ENCODE data around the gene IDE.

The IDE gene

DNA sequence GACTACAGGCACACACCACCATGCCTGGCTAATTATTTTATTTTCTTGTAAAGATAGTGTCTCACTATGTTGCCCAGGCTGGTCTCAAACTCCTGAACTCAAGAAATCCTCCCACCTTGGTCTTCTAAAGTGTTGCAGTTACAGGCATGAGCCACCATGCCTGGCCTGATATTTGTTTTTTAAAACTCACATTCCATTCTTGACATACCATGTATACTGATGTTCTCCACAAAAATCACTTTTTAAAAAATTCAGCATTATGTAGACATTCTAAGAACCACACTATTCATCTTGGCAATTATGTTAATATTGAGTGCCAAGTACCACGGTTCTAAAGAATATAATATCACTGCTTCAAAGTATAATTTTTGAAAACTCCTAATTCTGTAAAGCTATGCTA, 43.5 kb downstream of the IDE start:
- Histone ChIP-seq H3K4me3 (ENCODE audit: low read length) (no peak overlapping the region), H3K4me2 (ENCODE audit: low read length) (no peak overlapping the region), H3K4me1 (ENCODE audit: low read length) (no peaks in the 10 kb centered on the region), H3K79me2 (ENCODE audit: low read length) (no peaks in the 10 kb centered on the region), H3K9ac (ENCODE audit: low read length) (no peak overlapping the region), H4K20me1 (ENCODE audit: insufficient read depth, low read length) (no peaks in the 10 kb centered on the region), H2AFZ (ENCODE audit: low read depth, low read length) (no peak overlapping the region), H3K9me3 (ENCODE audit: insufficient read depth, low read length) (no peaks in the 10 kb centered on the region), H3K27me3 (ENCODE audit: low read depth, low read length) (no peaks in the 10 kb centered on the region), H3K27ac (ENCODE audit: low read length) (no peak overlapping the region), H3K36me3 (replicated peaks; ENCODE audit: low read depth, low read length) (peaks cover 3% of the 10 kb centered on the region)
- TF ChIP-seq, protein P1, sequence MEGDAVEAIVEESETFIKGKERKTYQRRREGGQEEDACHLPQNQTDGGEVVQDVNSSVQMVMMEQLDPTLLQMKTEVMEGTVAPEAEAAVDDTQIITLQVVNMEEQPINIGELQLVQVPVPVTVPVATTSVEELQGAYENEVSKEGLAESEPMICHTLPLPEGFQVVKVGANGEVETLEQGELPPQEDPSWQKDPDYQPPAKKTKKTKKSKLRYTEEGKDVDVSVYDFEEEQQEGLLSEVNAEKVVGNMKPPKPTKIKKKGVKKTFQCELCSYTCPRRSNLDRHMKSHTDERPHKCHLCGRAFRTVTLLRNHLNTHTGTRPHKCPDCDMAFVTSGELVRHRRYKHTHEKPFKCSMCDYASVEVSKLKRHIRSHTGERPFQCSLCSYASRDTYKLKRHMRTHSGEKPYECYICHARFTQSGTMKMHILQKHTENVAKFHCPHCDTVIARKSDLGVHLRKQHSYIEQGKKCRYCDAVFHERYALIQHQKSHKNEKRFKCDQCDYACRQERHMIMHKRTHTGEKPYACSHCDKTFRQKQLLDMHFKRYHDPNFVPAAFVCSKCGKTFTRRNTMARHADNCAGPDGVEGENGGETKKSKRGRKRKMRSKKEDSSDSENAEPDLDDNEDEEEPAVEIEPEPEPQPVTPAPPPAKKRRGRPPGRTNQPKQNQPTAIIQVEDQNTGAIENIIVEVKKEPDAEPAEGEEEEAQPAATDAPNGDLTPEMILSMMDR (IDR thresholded peaks at IDR 0.05; ENCODE audit: low read depth, low read length): no peak
- no peak for TF ChIP-seq EZH2phosphoT487 (IDR thresholded peaks at IDR 0.05; ENCODE audit: low read depth)

DNA sequence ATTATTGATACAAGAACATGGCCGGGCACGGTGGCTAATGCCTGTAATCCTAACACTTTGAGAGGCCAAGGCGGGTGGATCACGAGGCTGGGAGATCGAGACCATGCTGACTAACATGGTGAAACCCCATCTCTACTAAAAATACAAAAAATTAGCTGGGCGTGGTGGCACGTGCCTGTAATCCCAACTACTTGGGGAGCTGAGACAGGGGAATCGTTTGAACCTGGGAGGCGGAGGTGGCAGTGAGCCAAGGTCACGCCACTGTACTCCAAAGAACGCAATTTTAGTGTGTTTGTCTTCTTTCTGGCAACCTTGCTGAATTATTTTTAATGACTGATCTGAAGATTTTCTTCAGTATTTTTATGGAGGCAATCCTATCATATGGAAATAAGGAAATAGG, 46.2 kb downstream of the IDE start:
- H3K27ac ChIP-seq (ENCODE audit: low read length): no peak overlapping the region
- no peaks in the 10 kb centered on the region for H3K79me2 ChIP-seq (ENCODE audit: low read length)
- no peak overlapping the region for H3K9ac ChIP-seq (ENCODE audit: low read length)
- H2AFZ ChIP-seq (ENCODE audit: low read depth, low read length): no peak overlapping the region
- no peak overlapping the region for H3K4me3 ChIP-seq (ENCODE audit: low read length)
- TF ChIP-seq, protein P1 (IDR thresholded peaks at IDR 0.05; ENCODE audit: low read depth, low read length): no peak
- TF ChIP-seq EZH2phosphoT487 (IDR thresholded peaks at IDR 0.05; ENCODE audit: low read depth): no peak
- H3K9me3 ChIP-seq (ENCODE audit: insufficient read depth, low read length): no peaks in the 10 kb centered on the region
- H3K4me1 ChIP-seq (ENCODE audit: low read length): no peaks in the 10 kb centered on the region
- H3K27me3 ChIP-seq (ENCODE audit: low read depth, low read length): no peaks in the 10 kb centered on the region
- no peaks in the 10 kb centered on the region for H3K36me3 ChIP-seq (replicated peaks; ENCODE audit: low read depth, low read length)
- no peaks in the 10 kb centered on the region for H4K20me1 ChIP-seq (ENCODE audit: insufficient read depth, low read length)
- H3K4me2 ChIP-seq (ENCODE audit: low read length): no peak overlapping the region

DNA sequence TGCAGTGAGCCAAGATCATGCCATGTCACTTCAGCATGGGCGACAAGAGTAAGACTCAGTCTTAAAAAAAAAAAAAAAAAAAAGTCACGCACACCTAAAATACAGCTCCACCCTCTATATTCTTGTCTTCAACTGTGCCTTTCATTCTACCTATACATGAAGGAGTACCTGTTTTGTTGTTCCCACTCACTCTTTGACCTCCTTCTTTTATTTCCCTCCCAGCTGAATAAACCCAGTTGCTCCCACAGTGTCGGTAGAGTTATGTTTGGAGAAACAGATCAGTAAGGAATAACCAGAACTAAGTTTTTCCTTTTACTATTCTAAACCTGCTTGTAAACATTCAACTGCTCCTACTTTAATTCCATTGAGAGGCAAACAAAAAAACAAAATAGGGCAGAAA, 50.3 kb downstream of the IDE start:
- Histone ChIP-seq H3K4me2 (ENCODE audit: low read length) (no peak overlapping the region), H3K27ac (ENCODE audit: low read length) (no peak overlapping the region)

DNA sequence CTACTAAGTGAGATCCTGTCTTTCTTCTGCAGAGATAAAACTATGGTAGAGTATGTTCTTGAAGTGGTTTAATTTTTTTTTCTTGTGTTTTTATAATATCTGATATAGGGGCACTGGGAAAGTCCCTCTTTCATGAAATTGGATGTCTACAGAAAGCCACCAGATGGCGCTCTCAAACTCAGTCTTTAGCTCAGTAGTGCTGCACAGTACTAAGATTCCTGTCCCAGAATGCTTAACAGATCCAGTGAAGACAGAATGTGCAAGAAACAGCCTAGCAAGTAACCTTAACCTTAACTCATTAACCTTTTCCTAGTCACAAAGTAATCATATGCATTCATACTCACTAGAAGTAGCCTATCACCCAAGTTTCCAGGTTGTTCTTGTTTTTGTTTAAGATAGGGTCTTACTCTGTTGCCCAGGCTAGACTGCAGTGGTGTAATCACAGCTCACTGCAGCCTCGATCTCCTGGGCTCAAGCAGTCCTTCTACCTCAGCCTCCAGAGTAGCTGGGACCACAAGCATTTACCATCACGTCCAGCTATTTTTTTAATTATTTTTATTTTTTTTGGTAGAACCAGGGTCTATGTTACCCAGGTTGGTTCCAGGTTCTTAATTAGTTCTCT, 56.7 kb downstream of the IDE start:
- H3K79me2 ChIP-seq (ENCODE audit: low read length): no peaks in the 10 kb centered on the region
- H3K27ac ChIP-seq (ENCODE audit: low read length): no peak overlapping the region
- no peaks in the 10 kb centered on the region for H3K9me3 ChIP-seq (ENCODE audit: insufficient read depth, low read length)
- no peaks in the 10 kb centered on the region for H3K36me3 ChIP-seq (replicated peaks; ENCODE audit: low read depth, low read length)
- TF ChIP-seq, protein P1 (IDR thresholded peaks at IDR 0.05; ENCODE audit: low read depth, low read length): peak; percentile 79
- no peak for TF ChIP-seq EZH2phosphoT487 (IDR thresholded peaks at IDR 0.05; ENCODE audit: low read depth)
- no peak overlapping the region for H3K9ac ChIP-seq (ENCODE audit: low read length)
- no peak overlapping the region for H2AFZ ChIP-seq (ENCODE audit: low read depth, low read length)
- no peaks in the 10 kb centered on the region for H3K27me3 ChIP-seq (ENCODE audit: low read depth, low read length)
- no peaks in the 10 kb centered on the region for H4K20me1 ChIP-seq (ENCODE audit: insufficient read depth, low read length)
- no peak overlapping the region for H3K4me2 ChIP-seq (ENCODE audit: low read length)
- no peak overlapping the region for H3K4me3 ChIP-seq (ENCODE audit: low read length)
- no peaks in the 10 kb centered on the region for H3K4me1 ChIP-seq (ENCODE audit: low read length)

More for the DNA sequence above, 50.3 kb downstream of the IDE start:
- Histone ChIP-seq H3K79me2 (ENCODE audit: low read length) (no peaks in the 10 kb centered on the region), H3K27me3 (ENCODE audit: low read depth, low read length) (no peaks in the 10 kb centered on the region), H3K4me1 (ENCODE audit: low read length) (no peaks in the 10 kb centered on the region), H4K20me1 (ENCODE audit: insufficient read depth, low read length) (no peaks in the 10 kb centered on the region), H3K4me3 (ENCODE audit: low read length) (no peak overlapping the region), H3K9ac (ENCODE audit: low read length) (no peak overlapping the region), H3K9me3 (ENCODE audit: insufficient read depth, low read length) (no peaks in the 10 kb centered on the region), H2AFZ (ENCODE audit: low read depth, low read length) (no peak overlapping the region), H3K36me3 (replicated peaks; ENCODE audit: low read depth, low read length) (no peaks in the 10 kb centered on the region)
- TF ChIP-seq EZH2phosphoT487 (IDR thresholded peaks at IDR 0.05; ENCODE audit: low read depth): no peak
- TF ChIP-seq, protein P1 (IDR thresholded peaks at IDR 0.05; ENCODE audit: low read depth, low read length): no peak

All from OCI-LY3 (cell line).